ENCODE measurements around the gene THRB. TPM values are rescaled to one million over a fixed set of nuclear protein-coding genes. Genes with fewer than 3 reads are reported as not detected.

THRB gene
- total RNA-seq, 4 donors from 2014 or later, result 6.3 to 10.3 (median 8.5) TPM

DNA sequence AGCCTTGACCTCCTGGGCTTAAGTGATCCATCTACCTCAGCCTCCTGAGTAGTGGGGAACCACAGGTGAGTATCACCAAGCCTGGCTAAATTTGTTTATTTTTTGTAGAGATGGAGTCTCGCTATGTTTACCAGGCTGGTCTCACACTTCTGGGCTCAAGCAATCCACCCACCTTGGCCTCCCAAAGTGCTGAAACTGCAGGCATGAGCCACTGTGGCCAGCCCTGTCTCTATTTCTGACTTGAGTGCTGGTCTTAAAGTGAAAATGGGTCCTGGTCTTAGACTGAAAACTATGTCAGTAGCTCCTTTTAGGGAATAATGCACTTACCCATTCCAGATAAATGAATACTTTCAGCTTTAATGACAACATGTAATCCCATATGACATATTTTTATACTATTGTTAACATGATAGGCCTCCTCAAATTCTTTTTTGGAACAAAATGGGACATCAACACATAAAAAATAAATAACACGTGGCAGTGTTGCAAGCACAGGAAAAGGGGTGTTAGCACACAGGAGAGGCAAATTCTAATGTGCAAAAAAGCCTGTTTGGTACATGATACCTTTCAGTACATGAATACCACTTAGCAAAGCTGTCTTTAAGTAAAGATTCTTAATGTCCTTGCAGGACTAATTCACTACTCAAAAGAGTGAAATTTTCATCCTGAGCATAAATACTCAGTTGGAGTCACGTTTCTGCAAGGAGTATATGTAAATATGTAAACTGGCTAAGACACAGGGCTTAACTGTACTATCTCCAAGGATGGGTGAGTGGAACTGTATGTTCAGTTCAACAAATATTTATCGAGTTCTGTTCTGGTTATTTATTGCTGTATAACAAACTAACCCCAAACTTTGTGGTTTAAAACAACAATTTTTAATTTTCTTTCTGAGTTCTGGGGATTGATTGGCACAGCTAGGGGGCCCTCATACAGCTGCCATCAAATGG is 354.9 kb downstream of the THRB start:
- Histone ChIP-seq H3K27ac (no peak overlapping the region), H3K4me3 (no peak overlapping the region), H3K4me1 (peaks cover 0 to 6% (median 0%) of the 10 kb centered on the region in 4 donors), H3K36me3 (peaks cover 0 to 11% (median 0%) of the 10 kb centered on the region in 3 donors), H3K27me3 (no peaks in the 10 kb centered on the region), H3K9me3 (no peaks in the 10 kb centered on the region)
- 71 to 72% methylated on average over 4 of the region's 4 CpGs for WGBS, 2 donors
- TF ChIP-seq EP300 (IDR thresholded peaks at IDR 0.05), result no peak
- DNase-seq (ENCODE audit: low spot score in 2 of 2), result no peak

DNA sequence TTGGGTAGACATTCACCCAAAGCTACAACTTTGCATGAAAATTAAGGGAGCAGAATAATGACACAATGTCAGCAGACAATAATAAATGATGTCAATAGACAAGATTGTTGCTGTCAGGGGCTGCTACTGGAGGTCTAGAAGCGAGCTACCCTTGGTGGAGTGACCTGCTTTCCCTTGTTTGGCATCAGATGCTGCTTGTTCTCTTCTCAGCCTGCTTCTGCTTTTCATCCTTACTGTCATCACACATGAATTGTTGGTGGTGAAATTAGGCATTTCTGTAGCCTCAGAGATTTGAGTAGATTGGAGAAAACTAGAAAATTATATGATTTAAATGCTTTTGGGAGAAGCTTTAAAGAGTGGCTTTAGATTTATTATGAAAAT is 355.8 kb downstream of the THRB start:
- Histone ChIP-seq H3K27me3 (no peaks in the 10 kb centered on the region), H3K9me3 (no peaks in the 10 kb centered on the region), H3K36me3 (peaks cover 0 to 11% (median 0%) of the 10 kb centered on the region in 3 donors), H3K4me3 (no peak overlapping the region), H3K4me1 (peaks cover 0 to 6% (median 0%) of the 10 kb centered on the region in 4 donors), H3K27ac (no peak overlapping the region)
- DNase-seq (ENCODE audit: low spot score in 2 of 2), result no peak
- WGBS, 2 donors, result 62 to 75% methylated on average over 1 of the region's 1 CpG
- TF ChIP-seq, protein P1, sequence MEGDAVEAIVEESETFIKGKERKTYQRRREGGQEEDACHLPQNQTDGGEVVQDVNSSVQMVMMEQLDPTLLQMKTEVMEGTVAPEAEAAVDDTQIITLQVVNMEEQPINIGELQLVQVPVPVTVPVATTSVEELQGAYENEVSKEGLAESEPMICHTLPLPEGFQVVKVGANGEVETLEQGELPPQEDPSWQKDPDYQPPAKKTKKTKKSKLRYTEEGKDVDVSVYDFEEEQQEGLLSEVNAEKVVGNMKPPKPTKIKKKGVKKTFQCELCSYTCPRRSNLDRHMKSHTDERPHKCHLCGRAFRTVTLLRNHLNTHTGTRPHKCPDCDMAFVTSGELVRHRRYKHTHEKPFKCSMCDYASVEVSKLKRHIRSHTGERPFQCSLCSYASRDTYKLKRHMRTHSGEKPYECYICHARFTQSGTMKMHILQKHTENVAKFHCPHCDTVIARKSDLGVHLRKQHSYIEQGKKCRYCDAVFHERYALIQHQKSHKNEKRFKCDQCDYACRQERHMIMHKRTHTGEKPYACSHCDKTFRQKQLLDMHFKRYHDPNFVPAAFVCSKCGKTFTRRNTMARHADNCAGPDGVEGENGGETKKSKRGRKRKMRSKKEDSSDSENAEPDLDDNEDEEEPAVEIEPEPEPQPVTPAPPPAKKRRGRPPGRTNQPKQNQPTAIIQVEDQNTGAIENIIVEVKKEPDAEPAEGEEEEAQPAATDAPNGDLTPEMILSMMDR (IDR thresholded peaks at IDR 0.05), result no peak
- TF ChIP-seq EP300 (IDR thresholded peaks at IDR 0.05), result no peak
- no peak for TF ChIP-seq POLR2A (IDR thresholded peaks at IDR 0.05)

- Histone ChIP-seq H3K4me3 (no peak overlapping the region), H3K27me3 (no peaks in the 10 kb centered on the region), H3K4me1 (peaks cover 0 to 6% (median 0%) of the 10 kb centered on the region in 4 donors), H3K27ac (no peak overlapping the region), H3K36me3 (peaks cover 0 to 12% (median 0%) of the 10 kb centered on the region in 3 donors), H3K9me3 (no peaks in the 10 kb centered on the region)
- 71% methylated on average over 6 of the region's 6 CpGs for WGBS, 2 donors
- TF ChIP-seq POLR2A (IDR thresholded peaks at IDR 0.05) (no peak), EP300 (IDR thresholded peaks at IDR 0.05) (no peak)
- TF ChIP-seq, protein P1 (IDR thresholded peaks at IDR 0.05), result no peak
- no peak for DNase-seq (ENCODE audit: low spot score in 2 of 2)
Observed at GRCh38 chr3:24137958-24138875, 356.4 kb downstream of the THRB start.

DNA sequence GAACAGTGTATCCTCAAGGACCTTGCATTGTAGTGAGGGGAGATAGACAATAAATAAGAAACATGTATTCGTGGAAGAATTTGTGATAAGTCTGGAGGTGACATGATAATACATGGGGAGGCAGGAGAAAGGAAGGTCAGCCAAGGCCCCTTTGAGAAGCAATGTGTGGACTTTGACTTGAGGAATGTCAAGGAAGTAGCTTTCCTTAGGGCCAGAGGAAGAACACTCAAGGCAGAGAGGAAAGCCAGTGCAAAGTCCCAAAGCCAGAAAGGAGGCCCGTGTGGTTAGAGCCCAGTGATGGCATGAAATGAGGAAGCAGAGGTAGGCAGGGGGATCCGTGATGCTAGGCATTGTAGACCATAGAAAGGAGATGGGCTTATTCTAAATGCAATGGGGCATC is 357.3 kb downstream of the THRB start:
- peaks cover 0 to 6% (median 0%) of the 10 kb centered on the region in 4 donors for H3K4me1 ChIP-seq
- no peaks in the 10 kb centered on the region for H3K9me3 ChIP-seq
- H3K36me3 ChIP-seq, result peaks cover 0 to 16% (median 0%) of the 10 kb centered on the region in 3 donors
- no peaks in the 10 kb centered on the region for H3K27me3 ChIP-seq
- WGBS, 2 donors, result 90 to 97% methylated on average over 3 of the region's 3 CpGs
- DNase-seq (ENCODE audit: low spot score in 2 of 2), result no peak
- no peak for TF ChIP-seq EP300 (IDR thresholded peaks at IDR 0.05)
- no peak for TF ChIP-seq POLR2A (IDR thresholded peaks at IDR 0.05)
- TF ChIP-seq, protein P1 (IDR thresholded peaks at IDR 0.05), result no peak
- H3K27ac ChIP-seq, result no peak overlapping the region
- H3K4me3 ChIP-seq, result no peak overlapping the region

- no peak for DNase-seq (ENCODE audit: low spot score in 2 of 2)
- peaks cover 0 to 6% (median 0%) of the 10 kb centered on the region in 4 donors for H3K4me1 ChIP-seq
- H3K4me3 ChIP-seq, result no peak overlapping the region
- no peaks in the 10 kb centered on the region for H3K9me3 ChIP-seq
- H3K27me3 ChIP-seq, result no peaks in the 10 kb centered on the region
- H3K27ac ChIP-seq, result no peak overlapping the region
- peaks cover 0 to 14% (median 0%) of the 10 kb centered on the region in 3 donors for H3K36me3 ChIP-seq
- no peak for TF ChIP-seq POLR2A (IDR thresholded peaks at IDR 0.05)
Observed at GRCh38 chr3:24136624-24137310, 357.9 kb downstream of the THRB start.
